HG03280 (cell line): ENCODE data around the gene ENPP3.

Experiments
- ATAC-seq: cut with Tn5 transposase; IDR thresholded peaks from one replicate; pipeline ENCODE4 v1.9.1; 2021; ENCODE audit warnings: mild to moderate bottlenecking, moderate library complexity; ENCODE audit not compliant: unreplicated experiment

Gene ENPP3

GRCh38 chr6:131636880-131637792 lies at the start of gene ENPP3:
ENPP3 (plus strand) TSS chr6:131637302; CDS start chr6:131637385, 83 bp downstream.
- no peak for ATAC-seq

- no peak for ATAC-seq
Observed at GRCh38 chr6:131587909-131588308, 49.2 kb upstream of the ENPP3 start.

- no peak for ATAC-seq
Observed at GRCh38 chr6:131588643-131589042, 48.5 kb upstream of the ENPP3 start.

- ATAC-seq, result no peak
Observed at GRCh38 chr6:131592935-131593334, 44.2 kb upstream of the ENPP3 start.

GRCh38 chr6:131594074-131594473 lies 43.0 kb upstream of the ENPP3 start:
- ATAC-seq, result no peak

GRCh38 chr6:131597446-131597845 lies 39.7 kb upstream of the ENPP3 start:
- ATAC-seq, result no peak

- ATAC-seq, result no peak
Observed at GRCh38 chr6:131600716-131601115, 36.4 kb upstream of the ENPP3 start.

- ATAC-seq, result no peak
Observed at GRCh38 chr6:131602781-131603312, 34.3 kb upstream of the ENPP3 start.

GRCh38 chr6:131613296-131613925 lies 23.7 kb upstream of the ENPP3 start:
- ATAC-seq, result no peak

- no peak for ATAC-seq
Observed at GRCh38 chr6:131615275-131615674, 21.8 kb upstream of the ENPP3 start.

- peak; percentile 97 for ATAC-seq
Observed at GRCh38 chr6:131627724-131628682, 9.1 kb upstream of the ENPP3 start, which contains the start of gene MED23. MED23 (minus strand) TSS chr6:131628242; CDS start chr6:131628049, 193 bp downstream.

GRCh38 chr6:131628726-131629125 lies 8.4 kb upstream of the ENPP3 start:
- no peak for ATAC-seq

- ATAC-seq, result no peak
Observed at GRCh38 chr6:131629651-131630050, 7.5 kb upstream of the ENPP3 start.

GRCh38 chr6:131631625-131632289 lies 5.3 kb upstream of the ENPP3 start:
- no peak for ATAC-seq

- no peak for ATAC-seq
Observed at GRCh38 chr6:131635384-131636340, 1.4 kb upstream of the ENPP3 start.

GRCh38 chr6:131638013-131638412 lies 911 bp downstream of the ENPP3 start:
- ATAC-seq, result no peak

GRCh38 chr6:131640100-131640499 lies 3.0 kb downstream of the ENPP3 start:
- ATAC-seq, result peak; percentile 65

GRCh38 chr6:131640576-131640975 lies 3.5 kb downstream of the ENPP3 start:
- no peak for ATAC-seq

- no peak for ATAC-seq
Observed at GRCh38 chr6:131641554-131641953, 4.5 kb downstream of the ENPP3 start.
